NCI-H748 (cell line): ENCODE data around the gene MEIOSIN.

ENCODE experiments used
- DNase-seq: peaks from one replicate; lab custom pipeline; 2025; ENCODE audit not compliant: unreplicated experiment; lab: John Stamatoyannopoulos, UW

The MEIOSIN gene

DNA sequence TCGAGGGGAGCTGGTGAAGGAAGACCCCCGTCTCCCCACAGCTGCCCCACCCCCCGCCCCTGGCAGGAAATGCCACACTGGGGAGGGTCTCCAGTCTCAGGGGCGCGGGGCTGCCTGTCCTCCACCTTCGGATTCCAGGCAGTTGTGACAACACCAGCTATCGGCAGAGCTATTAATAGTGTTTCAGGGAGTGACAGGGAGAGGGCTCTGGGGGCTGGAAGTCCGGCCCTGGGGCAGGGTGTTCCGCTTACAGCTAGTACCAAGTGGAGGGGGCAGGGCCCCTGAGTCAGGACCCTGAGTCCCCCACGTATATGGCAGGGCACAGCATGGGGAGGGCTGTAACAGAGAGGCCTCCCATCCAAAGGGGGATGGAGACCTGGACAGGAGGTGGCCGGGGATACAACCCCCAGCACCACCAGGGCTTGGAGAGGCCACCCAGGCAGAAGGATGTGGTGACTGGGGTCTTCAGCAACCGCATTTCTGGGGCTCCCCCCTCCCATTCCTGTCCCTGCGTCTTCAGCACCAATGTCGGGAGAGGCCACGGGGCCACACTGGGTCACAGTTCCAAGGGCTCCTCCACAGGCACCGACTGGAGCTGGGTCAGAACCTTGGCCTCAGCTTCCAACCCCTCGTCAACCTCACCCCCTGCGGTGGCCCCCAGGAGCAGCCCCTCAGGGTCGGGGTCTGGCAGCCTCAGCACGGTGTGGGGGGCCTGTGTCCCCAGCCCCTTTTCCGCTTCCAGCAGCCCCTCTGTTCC is 31.9 kb downstream of the MEIOSIN start:
- no peak for DNase-seq

DNA sequence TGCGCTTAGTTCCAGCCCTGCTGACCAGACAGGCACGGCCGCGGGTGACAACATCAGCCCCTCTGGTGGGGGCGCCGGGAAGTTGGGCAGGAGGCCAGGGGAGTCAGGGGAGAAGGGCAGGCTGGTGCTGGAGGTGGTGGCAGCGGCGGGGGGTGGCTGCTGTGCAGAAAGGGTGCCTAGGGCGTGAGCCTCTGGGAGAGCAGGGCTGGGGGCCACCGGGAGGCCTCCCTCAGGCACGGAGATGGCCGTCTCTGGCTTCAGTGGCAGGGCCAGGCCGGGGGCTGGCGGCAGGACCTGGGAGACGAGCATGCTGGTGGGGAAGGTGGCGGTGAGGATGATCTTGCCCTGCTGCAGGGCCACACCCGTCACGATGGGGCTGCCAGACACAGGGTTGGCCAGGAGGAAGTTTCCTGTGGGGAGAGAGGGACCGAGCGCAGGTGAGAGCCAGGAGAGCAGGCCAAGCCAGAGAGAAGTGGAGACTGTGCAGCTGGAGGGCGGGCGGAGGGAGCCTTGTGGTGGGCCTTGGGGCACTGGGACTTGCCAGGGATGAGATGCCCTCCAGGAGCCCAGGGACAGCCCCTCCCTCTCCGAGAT is 32.6 kb downstream of the MEIOSIN start:
- no peak for DNase-seq

- DNase-seq: no peak
These were observed 33.1 kb downstream of the MEIOSIN start for GRCh38 chr19:45766296-45766868.

GRCh38 chr19:45766869-45767346 is 33.7 kb downstream of the MEIOSIN start:
- DNase-seq: no peak

GRCh38 chr19:45767410-45767880 is 34.2 kb downstream of the MEIOSIN start:
- DNase-seq: peak; percentile 60

DNA sequence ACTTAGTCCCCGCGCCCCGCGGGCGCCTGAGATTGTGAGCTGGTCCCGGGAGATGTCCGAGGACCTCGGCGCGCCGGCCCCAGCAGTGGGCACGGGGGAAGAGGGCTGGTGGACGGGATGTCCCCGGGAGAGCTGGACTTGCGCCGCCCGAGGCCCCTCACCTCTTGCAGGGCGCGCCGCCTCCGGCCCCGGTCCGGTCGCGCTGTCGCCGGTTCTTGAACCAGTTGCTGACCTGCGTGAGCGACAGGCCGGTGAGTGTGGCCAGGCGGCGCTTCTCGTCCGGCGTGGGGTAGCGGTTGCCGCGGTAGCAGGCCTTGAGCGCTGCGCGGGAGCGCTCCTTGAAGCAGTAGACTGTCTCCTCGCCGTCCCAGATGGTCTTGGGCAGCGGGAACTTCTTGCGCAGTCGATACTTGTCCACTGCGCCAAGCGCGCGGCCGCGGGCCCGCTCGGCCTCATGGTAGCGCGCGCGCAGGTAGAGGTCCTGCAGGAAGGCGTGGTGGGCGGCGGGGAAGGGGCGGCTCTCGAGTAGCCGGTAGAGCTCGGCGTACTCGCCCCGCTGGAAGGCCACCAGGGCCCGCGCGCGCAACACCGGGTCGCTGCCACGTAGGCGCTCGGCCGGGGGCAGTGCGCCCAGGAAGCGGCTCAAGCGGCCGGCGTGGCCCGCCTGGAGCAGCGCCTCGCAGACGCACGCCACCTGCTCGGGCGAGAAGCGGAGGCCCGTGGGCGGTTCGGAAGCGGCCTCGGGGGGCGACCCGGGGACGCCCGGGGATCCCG is 34.8 kb downstream of the MEIOSIN start:
- peak; percentile 79 for DNase-seq

DNA sequence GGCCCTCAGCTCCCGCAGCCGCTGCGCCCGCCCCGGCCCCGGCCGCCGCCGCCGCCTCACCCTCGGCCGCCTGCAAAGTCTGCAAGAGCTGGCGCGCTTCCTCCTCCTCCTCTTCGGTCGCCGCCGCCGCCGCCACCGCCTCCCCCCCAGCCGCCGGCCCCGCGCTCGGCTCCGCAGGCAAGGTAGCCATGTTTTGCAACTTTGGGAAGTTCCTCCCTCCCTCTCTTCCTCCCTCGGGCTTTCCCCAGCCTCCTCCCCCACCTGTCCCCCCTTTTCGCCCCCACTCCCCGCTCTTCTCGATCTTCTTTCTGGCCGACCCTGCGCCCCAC is 35.4 kb downstream of the MEIOSIN start:
- peak; percentile 65 for DNase-seq

DNA sequence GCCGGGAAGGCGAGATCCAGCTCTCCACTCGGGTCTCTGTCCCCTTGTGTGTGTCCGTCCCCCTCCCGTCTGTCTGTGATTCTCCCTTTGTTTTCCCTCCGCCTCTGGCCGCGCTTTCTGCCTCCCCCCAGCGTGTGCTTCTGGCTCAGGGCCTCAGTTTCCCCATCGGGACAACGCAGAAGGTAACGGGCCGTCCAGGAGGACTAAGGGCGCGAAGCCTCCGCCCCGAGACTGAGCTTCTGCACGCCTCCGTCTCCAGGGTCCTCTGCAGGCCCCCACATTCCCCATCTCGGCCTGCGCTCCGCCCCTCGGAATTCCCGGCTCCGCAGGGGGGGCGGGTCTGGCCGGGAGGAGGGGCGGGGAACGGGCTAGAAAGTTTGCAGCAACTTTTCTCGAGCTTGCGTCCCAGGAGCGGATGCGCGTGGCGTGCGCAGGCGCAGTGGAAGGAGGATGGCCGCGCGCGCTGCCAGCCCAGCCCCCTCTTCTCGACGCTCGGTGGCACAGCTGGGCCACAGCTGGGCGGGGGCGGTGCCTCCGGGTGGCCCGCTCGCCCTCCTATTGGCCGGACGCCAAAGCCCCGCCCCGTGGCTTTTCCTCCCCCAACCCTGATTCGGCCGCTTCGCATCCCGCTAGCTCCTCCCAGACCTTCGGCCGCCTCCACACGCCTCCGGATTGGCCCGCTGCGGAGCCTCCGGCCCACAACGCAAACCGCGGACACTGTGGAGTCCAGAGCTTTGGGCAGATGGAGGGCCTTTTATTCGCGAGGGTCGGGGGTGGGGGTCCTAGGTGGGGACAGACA is 35.9 kb downstream of the MEIOSIN start, which contains the start of gene SIX5:
SIX5 (minus strand) TSS at position 269 of the 799 bp plus-strand sequence. CDS start 408 bp downstream, outside the sequence.
- peak; percentile 99 for DNase-seq

- peak; percentile 71 for DNase-seq
These were observed 36.6 kb downstream of the MEIOSIN start for GRCh38 chr19:45769821-45770191.

GRCh38 chr19:45770192-45771101 is 37.2 kb downstream of the MEIOSIN start:
- peak; percentile 99 for DNase-seq

- DNase-seq: peak; percentile 29
These were observed 38.2 kb downstream of the MEIOSIN start for GRCh38 chr19:45771311-45771933.

- DNase-seq: no peak
These were observed 39.0 kb downstream of the MEIOSIN start for GRCh38 chr19:45772130-45772840.

DNA sequence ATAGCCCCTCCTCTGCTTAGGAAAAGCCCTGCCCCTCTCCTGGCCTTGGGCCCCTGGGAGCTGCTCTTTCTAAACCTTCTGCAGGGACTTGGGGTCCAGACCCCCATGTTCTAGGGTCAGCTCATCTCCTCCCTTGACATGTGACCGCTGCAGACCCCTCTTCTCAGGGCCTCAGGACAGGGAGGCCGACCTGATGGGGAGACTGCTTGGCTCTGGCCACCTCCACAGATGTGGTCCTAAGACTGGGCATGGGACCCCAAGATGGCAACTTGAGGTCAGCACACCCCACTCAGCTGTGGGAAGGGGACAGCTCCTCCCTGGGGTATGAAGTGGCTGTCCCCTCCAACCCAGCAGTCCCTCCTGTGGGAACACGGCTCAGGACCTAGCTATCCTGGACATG is 39.7 kb downstream of the MEIOSIN start:
- DNase-seq: no peak

- DNase-seq: no peak
These were observed 40.1 kb downstream of the MEIOSIN start for GRCh38 chr19:45773384-45773783.

- DNase-seq: no peak
These were observed 41.5 kb downstream of the MEIOSIN start for GRCh38 chr19:45774765-45775164.

GRCh38 chr19:45777395-45777961 is 44.2 kb downstream of the MEIOSIN start:
- no peak for DNase-seq

DNA sequence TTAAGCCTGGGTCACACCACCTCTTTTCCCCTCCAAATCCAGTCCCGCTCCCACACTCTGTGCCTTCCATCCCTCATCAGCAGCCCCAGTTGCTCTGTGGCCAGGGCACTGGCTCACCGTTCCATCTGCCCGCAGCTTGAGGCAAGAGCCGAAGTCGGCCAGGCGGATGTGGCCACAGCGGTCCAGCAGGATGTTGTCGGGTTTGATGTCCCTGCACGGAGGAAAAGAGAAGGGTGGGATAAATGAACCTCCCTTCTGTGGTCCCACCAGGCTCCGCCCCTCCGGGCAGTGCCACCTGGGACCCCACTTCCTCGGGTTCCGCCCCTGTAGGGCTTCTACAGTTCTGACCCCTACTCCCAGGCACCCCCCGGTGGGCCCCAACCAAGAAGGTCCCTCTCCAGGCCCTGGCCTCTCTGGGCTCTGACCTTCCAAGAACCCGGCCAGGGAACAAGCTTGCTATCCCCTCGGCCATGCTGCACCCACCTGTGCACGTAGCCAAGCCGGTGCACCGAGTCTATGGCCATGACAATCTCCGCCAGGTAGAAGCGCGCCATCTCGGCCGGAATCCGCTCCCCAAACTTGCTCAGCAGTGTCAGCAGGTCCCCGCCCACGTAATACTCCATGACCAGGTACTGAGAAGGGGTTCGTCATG is 44.9 kb downstream of the MEIOSIN start:
- no peak for DNase-seq
